Measurements from ENCODE around the gene HARBI1. TPM values are rescaled to one million over a fixed set of nuclear protein-coding genes. Genes with fewer than 3 reads are reported as not detected.

Gene HARBI1
- total RNA-seq, 4 donors from 2014 or later: 0.59 to 5.2 (median 2.6) TPM

GRCh38 chr11:46557684-46558151 is 59.3 kb downstream of the HARBI1 start:
- Histone ChIP-seq H3K27me3 (no peaks in the 10 kb centered on the region), H3K36me3 (no peaks in the 10 kb centered on the region), H3K27ac (no peak overlapping the region), H3K9me3 (no peaks in the 10 kb centered on the region), H3K4me1 (peaks cover 0 to 68% (median 41%) of the 10 kb centered on the region in 4 donors), H3K4me3 (no peak overlapping the region)
- DNase-seq (ENCODE audit: low spot score in 2 of 2): no peak
- 73 to 78% methylated on average over 7 of the region's 7 CpGs for WGBS, 2 donors
- no peak for TF ChIP-seq EP300 (IDR thresholded peaks at IDR 0.05)
- TF ChIP-seq POLR2A (IDR thresholded peaks at IDR 0.05): no peak
- TF ChIP-seq CTCF (IDR thresholded peaks at IDR 0.05): no peak

- DNase-seq (ENCODE audit: low spot score in 2 of 2): no peak
- H3K27ac ChIP-seq: peak overlapping the region in 2 of 4 donors; percentile 83 to 85
These were observed 61.6 kb downstream of the HARBI1 start for GRCh38 chr11:46555267-46556054.

GRCh38 chr11:46554213-46555147 is 62.5 kb downstream of the HARBI1 start:
- H3K4me1 ChIP-seq: peaks cover 0 to 58% (median 26%) of the 10 kb centered on the region in 4 donors
- H3K27ac ChIP-seq: peak overlapping the region; percentile 55 to 85 (median 72)
- 55 to 58% methylated on average over 5 of the region's 5 CpGs for WGBS, 2 donors
- peak in 1 of 2 donors; percentile 55 for DNase-seq (ENCODE audit: low spot score in 2 of 2)
- H3K27me3 ChIP-seq: no peaks in the 10 kb centered on the region
- no peak for TF ChIP-seq CTCF (IDR thresholded peaks at IDR 0.05)
- peak; percentile 57 to 87 for TF ChIP-seq EP300 (IDR thresholded peaks at IDR 0.05)
- TF ChIP-seq POLR2A (IDR thresholded peaks at IDR 0.05): no peak
- H3K4me3 ChIP-seq: no peak overlapping the region
- H3K9me3 ChIP-seq: no peaks in the 10 kb centered on the region
- H3K36me3 ChIP-seq: no peaks in the 10 kb centered on the region

More at GRCh38 chr11:46555267-46556054, 61.6 kb downstream of the HARBI1 start:
- Histone ChIP-seq H3K9me3 (no peaks in the 10 kb centered on the region), H3K36me3 (no peaks in the 10 kb centered on the region), H3K4me3 (no peak overlapping the region), H3K4me1 (peaks cover 0 to 58% (median 28%) of the 10 kb centered on the region in 4 donors), H3K27me3 (no peaks in the 10 kb centered on the region)
- no peak for TF ChIP-seq POLR2A (IDR thresholded peaks at IDR 0.05)
- TF ChIP-seq CTCF (IDR thresholded peaks at IDR 0.05): no peak
- no peak for TF ChIP-seq EP300 (IDR thresholded peaks at IDR 0.05)
- 30 to 31% methylated on average over 2 of the region's 2 CpGs for WGBS, 2 donors

GRCh38 chr11:46553814-46554212 is 63.2 kb downstream of the HARBI1 start:
- no peaks in the 10 kb centered on the region for H3K27me3 ChIP-seq
- no peaks in the 10 kb centered on the region for H3K36me3 ChIP-seq
- H3K4me1 ChIP-seq: peaks cover 0 to 53% (median 25%) of the 10 kb centered on the region in 4 donors
- DNase-seq (ENCODE audit: low spot score in 2 of 2): no peak
- no peak for TF ChIP-seq POLR2A (IDR thresholded peaks at IDR 0.05)
- TF ChIP-seq EP300 (IDR thresholded peaks at IDR 0.05): no peak
- TF ChIP-seq CTCF (IDR thresholded peaks at IDR 0.05): no peak
- H3K9me3 ChIP-seq: no peaks in the 10 kb centered on the region
- 42 to 50% methylated on average over 1 of the region's 1 CpG for WGBS, 2 donors
- peak overlapping the region in 3 of 4 donors; percentile 52 to 85 (median 83) for H3K27ac ChIP-seq
- no peak overlapping the region for H3K4me3 ChIP-seq

Other genes with a start within 250 kb of the HARBI1 start
- gene MDK, start 235.6 kb downstream of the HARBI1 start, total RNA-seq: 100 to 1,000 TPM in 1 of 4 donors, 10 to 100 TPM in 3; 48.1 to 107 (median 57.3) TPM
- 1 to 10 TPM in 1 of 4 donors, not detected in 3; 1.2 TPM for gene CHRM4, start 225.5 kb downstream of the HARBI1 start, total RNA-seq
- gene AMBRA1, start 23.2 kb downstream of the HARBI1 start, total RNA-seq: 10 to 100 TPM; 31.0 to 43.7 (median 35.8) TPM
- 100 to 1,000 TPM; 113 to 203 (median 139) TPM for gene ATG13, start 326 bp upstream of the HARBI1 start, total RNA-seq
- 10 to 100 TPM; 47.9 to 83.0 (median 59.8) TPM for gene ARHGAP1, start 83.4 kb upstream of the HARBI1 start, total RNA-seq
- gene ZNF408, start 83.8 kb upstream of the HARBI1 start, total RNA-seq: 10 to 100 TPM in 3 of 4 donors, 1 to 10 TPM in 1; 8.8 to 21.6 (median 13.7) TPM
- gene F2, start 102.0 kb upstream of the HARBI1 start, total RNA-seq: not detected
- gene CKAP5, start 229.1 kb upstream of the HARBI1 start, total RNA-seq: 10 to 100 TPM; 36.9 to 52.7 (median 47.7) TPM